ENCODE measurements around the gene TSKU.

DNA sequence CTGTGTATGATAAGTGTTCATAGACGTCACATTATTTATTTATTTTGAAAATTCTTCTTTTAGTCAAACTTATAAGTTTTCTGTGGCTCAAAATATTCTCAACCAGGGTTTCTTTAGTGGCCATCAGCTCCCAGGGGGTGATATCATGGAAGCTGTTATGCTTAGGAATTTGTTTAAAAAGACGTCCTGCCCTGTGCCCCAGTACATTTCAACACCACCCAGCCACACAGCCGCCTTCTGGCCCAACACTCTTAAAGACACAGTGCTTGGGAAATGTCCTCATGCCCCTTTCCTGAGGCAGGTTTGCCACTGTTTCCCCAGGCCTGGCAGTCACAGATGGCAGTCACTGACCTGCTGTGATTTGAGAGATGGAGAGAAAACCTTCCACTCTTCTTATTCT, 19.9 kb downstream of the TSKU start:
- no peak for TF ChIP-seq POLR2A (IDR thresholded peaks at IDR 0.05)
- TF ChIP-seq, protein P1, sequence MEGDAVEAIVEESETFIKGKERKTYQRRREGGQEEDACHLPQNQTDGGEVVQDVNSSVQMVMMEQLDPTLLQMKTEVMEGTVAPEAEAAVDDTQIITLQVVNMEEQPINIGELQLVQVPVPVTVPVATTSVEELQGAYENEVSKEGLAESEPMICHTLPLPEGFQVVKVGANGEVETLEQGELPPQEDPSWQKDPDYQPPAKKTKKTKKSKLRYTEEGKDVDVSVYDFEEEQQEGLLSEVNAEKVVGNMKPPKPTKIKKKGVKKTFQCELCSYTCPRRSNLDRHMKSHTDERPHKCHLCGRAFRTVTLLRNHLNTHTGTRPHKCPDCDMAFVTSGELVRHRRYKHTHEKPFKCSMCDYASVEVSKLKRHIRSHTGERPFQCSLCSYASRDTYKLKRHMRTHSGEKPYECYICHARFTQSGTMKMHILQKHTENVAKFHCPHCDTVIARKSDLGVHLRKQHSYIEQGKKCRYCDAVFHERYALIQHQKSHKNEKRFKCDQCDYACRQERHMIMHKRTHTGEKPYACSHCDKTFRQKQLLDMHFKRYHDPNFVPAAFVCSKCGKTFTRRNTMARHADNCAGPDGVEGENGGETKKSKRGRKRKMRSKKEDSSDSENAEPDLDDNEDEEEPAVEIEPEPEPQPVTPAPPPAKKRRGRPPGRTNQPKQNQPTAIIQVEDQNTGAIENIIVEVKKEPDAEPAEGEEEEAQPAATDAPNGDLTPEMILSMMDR (IDR thresholded peaks at IDR 0.05): no peak

Measured in Peyer's patch (tissue), 4 donors.